ENCODE data around the gene RIOK1. TPM values are rescaled to one million over a fixed set of nuclear protein-coding genes. Genes with fewer than 3 reads are reported as not detected.

RIOK1 gene
- total and polyA plus RNA-seq, 9 of the 15 experiments (the other 6 are each of a cell fraction or from before 2014, with no cell fraction given) = 24.9 to 101 (median 52.2) TPM

DNA sequence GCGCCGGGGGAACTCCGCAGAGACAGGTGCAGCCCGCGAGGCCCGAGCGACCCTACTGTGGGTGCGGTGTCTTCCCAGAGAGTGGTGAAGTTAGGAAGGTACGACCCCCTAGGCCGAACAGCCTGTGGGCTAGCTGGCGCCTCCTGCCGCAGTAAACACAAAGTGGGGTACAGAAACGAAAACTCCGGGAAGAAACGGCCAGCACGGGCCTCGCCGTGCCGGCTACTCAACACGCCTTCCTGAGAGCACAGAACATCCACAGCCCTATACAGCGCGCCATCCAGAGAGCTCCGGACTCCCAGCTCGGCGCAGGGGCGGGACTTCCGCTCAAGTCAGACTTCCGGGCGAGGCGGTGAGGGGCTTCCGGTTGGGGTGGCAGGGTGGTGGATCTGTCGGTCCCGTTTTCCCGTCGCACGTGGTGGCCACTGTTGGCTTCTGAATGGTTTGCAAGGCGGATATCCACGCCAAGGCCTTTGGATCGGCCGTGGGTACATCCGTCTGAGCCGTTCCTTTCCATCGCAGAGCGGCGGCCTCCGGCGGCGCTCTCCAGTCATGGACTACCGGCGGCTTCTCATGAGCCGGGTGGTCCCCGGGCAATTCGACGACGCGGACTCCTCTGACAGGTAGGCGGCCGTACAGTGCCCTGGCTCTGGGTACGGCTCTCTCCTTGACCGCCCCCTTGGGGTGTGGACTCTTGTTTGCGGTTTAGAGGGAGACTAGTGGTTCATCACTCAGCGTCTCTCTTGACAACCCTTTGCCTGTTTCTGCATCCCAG lies at the start of gene RIOK1, which contains the start of gene CAGE1 (continued):
- TF ChIP-seq, protein P1, sequence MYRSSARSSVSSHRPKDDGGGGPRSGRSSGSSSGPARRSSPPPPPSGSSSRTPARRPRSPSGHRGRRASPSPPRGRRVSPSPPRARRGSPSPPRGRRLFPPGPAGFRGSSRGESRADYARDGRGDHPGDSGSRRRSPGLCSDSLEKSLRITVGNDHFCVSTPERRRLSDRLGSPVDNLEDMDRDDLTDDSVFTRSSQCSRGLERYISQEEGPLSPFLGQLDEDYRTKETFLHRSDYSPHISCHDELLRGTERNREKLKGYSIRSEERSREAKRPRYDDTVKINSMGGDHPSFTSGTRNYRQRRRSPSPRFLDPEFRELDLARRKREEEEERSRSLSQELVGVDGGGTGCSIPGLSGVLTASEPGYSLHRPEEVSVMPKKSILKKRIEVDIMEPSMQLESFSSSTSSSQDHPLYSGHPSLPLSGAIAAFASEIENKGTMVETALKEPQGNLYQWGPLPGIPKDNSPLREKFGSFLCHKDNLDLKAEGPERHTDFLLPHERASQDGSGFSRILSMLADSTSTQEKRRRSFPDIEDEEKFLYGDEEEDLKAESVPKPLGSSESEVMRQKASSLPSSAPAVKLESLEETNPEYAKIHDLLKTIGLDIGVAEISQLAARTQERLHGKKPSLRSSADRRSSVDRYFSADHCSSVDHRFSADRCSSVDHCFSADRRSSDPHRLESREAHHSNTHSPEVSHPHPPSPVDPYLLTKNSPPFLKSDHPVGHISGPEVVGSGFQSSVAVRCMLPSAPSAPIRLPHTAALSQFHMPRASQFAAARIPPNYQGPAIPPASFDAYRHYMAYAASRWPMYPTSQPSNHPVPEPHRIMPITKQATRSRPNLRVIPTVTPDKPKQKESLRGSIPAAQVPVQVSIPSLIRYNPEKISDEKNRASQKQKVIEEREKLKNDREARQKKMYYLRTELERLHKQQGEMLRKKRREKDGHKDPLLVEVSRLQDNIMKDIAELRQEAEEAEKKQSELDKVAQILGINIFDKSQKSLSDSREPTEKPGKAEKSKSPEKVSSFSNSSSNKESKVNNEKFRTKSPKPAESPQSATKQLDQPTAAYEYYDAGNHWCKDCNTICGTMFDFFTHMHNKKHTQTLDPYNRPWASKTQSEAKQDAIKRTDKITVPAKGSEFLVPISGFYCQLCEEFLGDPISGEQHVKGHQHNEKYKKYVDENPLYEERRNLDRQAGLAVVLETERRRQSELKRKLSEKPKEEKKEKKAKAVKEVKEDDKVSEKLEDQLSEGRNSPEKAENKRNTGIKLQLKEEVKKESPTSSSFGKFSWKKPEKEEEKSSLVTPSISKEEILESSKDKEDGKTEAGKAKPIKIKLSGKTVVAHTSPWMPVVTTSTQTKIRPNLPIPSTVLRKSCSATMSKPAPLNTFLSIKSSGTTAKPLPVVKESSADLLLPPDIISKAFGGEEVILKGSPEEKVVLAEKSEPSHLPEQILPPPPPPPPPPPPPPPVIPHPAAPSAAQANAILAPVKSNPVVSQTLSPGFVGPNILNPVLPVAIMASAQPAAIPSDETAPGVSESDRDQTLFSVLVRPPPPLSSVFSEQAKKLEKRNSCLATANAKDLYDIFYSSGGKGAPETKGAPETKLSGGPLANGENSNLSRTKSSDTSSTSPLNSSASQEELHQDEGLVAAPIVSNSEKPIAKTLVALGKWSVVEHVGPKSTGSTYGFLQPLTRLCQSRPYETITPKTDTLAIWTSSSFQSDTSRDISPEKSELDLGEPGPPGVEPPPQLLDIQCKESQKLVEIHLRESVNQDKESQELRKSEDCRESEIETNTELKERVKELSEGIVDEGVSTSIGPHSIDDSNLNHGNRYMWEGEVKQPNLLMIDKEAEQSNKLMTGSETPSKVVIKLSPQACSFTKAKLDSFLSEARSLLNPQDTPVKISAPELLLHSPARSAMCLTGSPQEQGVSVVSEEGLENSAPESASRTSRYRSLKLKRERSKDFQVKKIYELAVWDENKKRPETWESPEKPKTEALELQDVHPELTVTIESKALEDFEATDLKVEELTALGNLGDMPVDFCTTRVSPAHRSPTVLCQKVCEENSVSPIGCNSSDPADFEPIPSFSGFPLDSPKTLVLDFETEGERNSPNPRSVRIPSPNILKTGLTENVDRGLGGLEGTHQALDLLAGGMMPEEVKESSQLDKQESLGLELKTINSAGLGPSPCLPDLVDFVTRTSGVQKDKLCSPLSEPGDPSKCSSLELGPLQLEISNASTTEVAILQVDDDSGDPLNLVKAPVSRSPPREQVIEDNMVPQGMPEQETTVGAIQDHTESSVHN (IDR thresholded peaks at IDR 0.05; ENCODE audit: borderline replicate concordance in 1 of 2, low read depth in 1 of 2) = no peak
- TF ChIP-seq SMAD4 (CRISPR knock-in tag; conservative IDR thresholded peaks at IDR 0.05) (no peak), SMAD2 (IDR thresholded peaks at IDR 0.05; ENCODE audit: low read depth, low read length) (no peak), HMG20B (CRISPR knock-in tag; IDR thresholded peaks at IDR 0.05) (no peak), ZNF766 (CRISPR knock-in tag; conservative IDR thresholded peaks at IDR 0.05) (no peak), DPF2 (IDR thresholded peaks at IDR 0.05) (no peak; the same call in 1 of the 2 replicates), PTTG1 (tag; IDR thresholded peaks at IDR 0.05; ENCODE audit: low read depth) (no peak), ELF4 (CRISPR knock-in tag; IDR thresholded peaks at IDR 0.05) (no peak), BRD4 (IDR thresholded peaks at IDR 0.05) (no peak; the same call in 1 of the 2 replicates), TSC22D4 (tag; IDR thresholded peaks at IDR 0.05) (no peak), EP300 (IDR thresholded peaks at IDR 0.05; ENCODE audit: low read length) (no peak; the same call in 1 of the 2 replicates), TCFL5 (CRISPR knock-in tag; conservative IDR thresholded peaks at IDR 0.05) (no peak), JUNB (CRISPR knock-in tag; conservative IDR thresholded peaks at IDR 0.05) (no peak)
- TF ChIP-seq, protein P2, sequence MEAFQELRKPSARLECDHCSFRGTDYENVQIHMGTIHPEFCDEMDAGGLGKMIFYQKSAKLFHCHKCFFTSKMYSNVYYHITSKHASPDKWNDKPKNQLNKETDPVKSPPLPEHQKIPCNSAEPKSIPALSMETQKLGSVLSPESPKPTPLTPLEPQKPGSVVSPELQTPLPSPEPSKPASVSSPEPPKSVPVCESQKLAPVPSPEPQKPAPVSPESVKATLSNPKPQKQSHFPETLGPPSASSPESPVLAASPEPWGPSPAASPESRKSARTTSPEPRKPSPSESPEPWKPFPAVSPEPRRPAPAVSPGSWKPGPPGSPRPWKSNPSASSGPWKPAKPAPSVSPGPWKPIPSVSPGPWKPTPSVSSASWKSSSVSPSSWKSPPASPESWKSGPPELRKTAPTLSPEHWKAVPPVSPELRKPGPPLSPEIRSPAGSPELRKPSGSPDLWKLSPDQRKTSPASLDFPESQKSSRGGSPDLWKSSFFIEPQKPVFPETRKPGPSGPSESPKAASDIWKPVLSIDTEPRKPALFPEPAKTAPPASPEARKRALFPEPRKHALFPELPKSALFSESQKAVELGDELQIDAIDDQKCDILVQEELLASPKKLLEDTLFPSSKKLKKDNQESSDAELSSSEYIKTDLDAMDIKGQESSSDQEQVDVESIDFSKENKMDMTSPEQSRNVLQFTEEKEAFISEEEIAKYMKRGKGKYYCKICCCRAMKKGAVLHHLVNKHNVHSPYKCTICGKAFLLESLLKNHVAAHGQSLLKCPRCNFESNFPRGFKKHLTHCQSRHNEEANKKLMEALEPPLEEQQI (IDR thresholded peaks at IDR 0.05) = no peak
- TF ChIP-seq, protein P3, sequence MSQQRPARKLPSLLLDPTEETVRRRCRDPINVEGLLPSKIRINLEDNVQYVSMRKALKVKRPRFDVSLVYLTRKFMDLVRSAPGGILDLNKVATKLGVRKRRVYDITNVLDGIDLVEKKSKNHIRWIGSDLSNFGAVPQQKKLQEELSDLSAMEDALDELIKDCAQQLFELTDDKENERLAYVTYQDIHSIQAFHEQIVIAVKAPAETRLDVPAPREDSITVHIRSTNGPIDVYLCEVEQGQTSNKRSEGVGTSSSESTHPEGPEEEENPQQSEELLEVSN (IDR thresholded peaks at IDR 0.05; ENCODE audit: borderline replicate concordance in 1 of 2, extremely low read depth in 1 of 2, insufficient read depth in 1 of 2, insufficient read length in 1 of 2, low read depth in 1 of 2, low read length in 1 of 2, poor library complexity in 1 of 2, severe bottlenecking in 1 of 2) = peak; percentile 79 to 86

All from K562 (cell line).